NCI-H1694 (cell line): ENCODE results near the gene MMUT.
"Not testable (repeated sequence)": the region's sequence is repeated elsewhere in the genome, so short reads cannot be mapped to it uniquely, and the experiment has no call there.

Experiments used
- DNase-seq: peaks from one replicate; lab custom pipeline; 2025; lab: John Stamatoyannopoulos, UW

MMUT gene

GRCh38 chr6:49423817-49424216 is 39.2 kb downstream of the MMUT start:
- no peak for DNase-seq

GRCh38 chr6:49416195-49416594 is 46.9 kb downstream of the MMUT start:
- DNase-seq, result no peak

GRCh38 chr6:49415358-49415757 is 47.7 kb downstream of the MMUT start:
- DNase-seq, result no peak

GRCh38 chr6:49410564-49410963 is 52.5 kb downstream of the MMUT start:
- no peak for DNase-seq

GRCh38 chr6:49409951-49410542 is 53.0 kb downstream of the MMUT start:
- DNase-seq, result peak; percentile 71

- no peak for DNase-seq
Measured at GRCh38 chr6:49406250-49406970, 56.6 kb downstream of the MMUT start.

GRCh38 chr6:49401063-49401462 is 62.0 kb downstream of the MMUT start:
- DNase-seq, result no peak

- not testable (repeated sequence) for DNase-seq
Measured at GRCh38 chr6:49386667-49387508, 76.2 kb downstream of the MMUT start.

GRCh38 chr6:49384904-49385303 is 78.1 kb downstream of the MMUT start:
- DNase-seq, result no peak
